GM18858 (cell line): ENCODE measurements around the gene IQSEC3.
"Not testable (repeated sequence)": the region's sequence is repeated elsewhere in the genome, so short reads cannot be mapped to it uniquely, and the experiment has no call there.

ENCODE experiments used
- ATAC-seq: cut with Tn5 transposase; IDR thresholded peaks from one replicate; pipeline ENCODE4 v1.9.1; 2021; ENCODE audit not compliant: unreplicated experiment

The IQSEC3 gene

GRCh38 chr12:109872-110271, 43.3 kb downstream of the IQSEC3 start:
- ATAC-seq, result no peak

- ATAC-seq, result no peak
Observed at GRCh38 chr12:111699-112493, 45.3 kb downstream of the IQSEC3 start.

- no peak for ATAC-seq
Observed at GRCh38 chr12:113347-113746, 46.8 kb downstream of the IQSEC3 start.

GRCh38 chr12:114626-115211, 48.2 kb downstream of the IQSEC3 start:
- no peak for ATAC-seq

- ATAC-seq, result no peak
Observed at GRCh38 chr12:115518-115917, 49.0 kb downstream of the IQSEC3 start.

- ATAC-seq, result no peak
Observed at GRCh38 chr12:115960-116915, 49.7 kb downstream of the IQSEC3 start.

GRCh38 chr12:117311-117710, 50.7 kb downstream of the IQSEC3 start:
- ATAC-seq, result no peak

- ATAC-seq, result no peak
Observed at GRCh38 chr12:117816-118345, 51.3 kb downstream of the IQSEC3 start.

GRCh38 chr12:118591-118990, 52.0 kb downstream of the IQSEC3 start:
- no peak for ATAC-seq

- no peak for ATAC-seq
Observed at GRCh38 chr12:120951-121350, 54.4 kb downstream of the IQSEC3 start.

GRCh38 chr12:121647-122046, 55.1 kb downstream of the IQSEC3 start:
- ATAC-seq, result no peak

GRCh38 chr12:125075-125474, 58.5 kb downstream of the IQSEC3 start:
- no peak for ATAC-seq

GRCh38 chr12:125566-125965, 59.0 kb downstream of the IQSEC3 start:
- ATAC-seq, result no peak

GRCh38 chr12:128079-128478, 61.5 kb downstream of the IQSEC3 start:
- no peak for ATAC-seq

- no peak for ATAC-seq
Observed at GRCh38 chr12:129001-129400, 62.4 kb downstream of the IQSEC3 start.

- ATAC-seq, result no peak
Observed at GRCh38 chr12:130519-130918, 64.0 kb downstream of the IQSEC3 start.

- no peak for ATAC-seq
Observed at GRCh38 chr12:131008-131407, 64.4 kb downstream of the IQSEC3 start.

- no peak for ATAC-seq
Observed at GRCh38 chr12:131732-132495, 65.3 kb downstream of the IQSEC3 start.

- ATAC-seq, result not testable (repeated sequence)
Observed at GRCh38 chr12:133616-134232, 67.2 kb downstream of the IQSEC3 start.

- no peak for ATAC-seq
Observed at GRCh38 chr12:135138-135537, 68.6 kb downstream of the IQSEC3 start.
